ENCODE data around the gene CLEC19A. TPM values are rescaled to one million over a fixed set of nuclear protein-coding genes. Genes with fewer than 3 reads are reported as not detected.

Gene CLEC19A
- total RNA-seq, 2 donors from 2014 or later: not detected

GRCh38 chr16:19295393-19295792 lies 9.9 kb downstream of the CLEC19A start:
- Histone ChIP-seq H3K9me3 (no peaks in the 10 kb centered on the region), H3K4me3 (no peak overlapping the region), H3K27me3 (replicated peaks; ENCODE audit: insufficient read depth) (no peaks in the 10 kb centered on the region), H3K4me1 (ENCODE audit: control insufficient read depth in 1 of 2, low read depth in 2 of 2) (no peaks in the 10 kb centered on the region), H3K27ac (no peak overlapping the region), H3K36me3 (no peaks in the 10 kb centered on the region)
- DNase-seq (ENCODE audit: low spot score): no peak
- TF ChIP-seq CTCF (IDR thresholded peaks at IDR 0.05): no peak
- ATAC-seq (ENCODE audit: insufficient number of reproducible peaks, low FRiP score, low read depth): no peak

- H3K4me3 ChIP-seq: no peak overlapping the region
Measured at GRCh38 chr16:19297454-19297853, 11.9 kb downstream of the CLEC19A start.

GRCh38 chr16:19299565-19299964 lies 14.0 kb downstream of the CLEC19A start:
- H3K9me3 ChIP-seq: no peaks in the 10 kb centered on the region
- no peak for TF ChIP-seq CTCF (IDR thresholded peaks at IDR 0.05)
- H3K4me1 ChIP-seq (ENCODE audit: control insufficient read depth in 1 of 2, low read depth in 2 of 2): no peaks in the 10 kb centered on the region
- H3K27me3 ChIP-seq (replicated peaks; ENCODE audit: insufficient read depth): no peaks in the 10 kb centered on the region
- no peaks in the 10 kb centered on the region for H3K36me3 ChIP-seq
- no peak for DNase-seq (ENCODE audit: low spot score)
- no peak overlapping the region for H3K27ac ChIP-seq
- H3K4me3 ChIP-seq: no peak overlapping the region
- ATAC-seq (ENCODE audit: insufficient number of reproducible peaks, low FRiP score, low read depth): no peak

More at GRCh38 chr16:19297454-19297853, 11.9 kb downstream of the CLEC19A start:
- DNase-seq (ENCODE audit: low spot score) (no peak), ATAC-seq (ENCODE audit: insufficient number of reproducible peaks, low FRiP score, low read depth) (no peak)
- Histone ChIP-seq H3K4me1 (ENCODE audit: control insufficient read depth in 1 of 2, low read depth in 2 of 2) (no peaks in the 10 kb centered on the region), H3K9me3 (no peaks in the 10 kb centered on the region), H3K27ac (no peak overlapping the region), H3K27me3 (replicated peaks; ENCODE audit: insufficient read depth) (no peaks in the 10 kb centered on the region), H3K36me3 (no peaks in the 10 kb centered on the region)
- TF ChIP-seq CTCF (IDR thresholded peaks at IDR 0.05): no peak

- DNase-seq (ENCODE audit: low spot score) (no peak), ATAC-seq (ENCODE audit: insufficient number of reproducible peaks, low FRiP score, low read depth) (no peak)
- no peaks in the 10 kb centered on the region for H3K4me1 ChIP-seq (ENCODE audit: control insufficient read depth in 1 of 2, low read depth in 2 of 2)
- H3K27me3 ChIP-seq (replicated peaks; ENCODE audit: insufficient read depth): no peaks in the 10 kb centered on the region
- no peak overlapping the region for H3K4me3 ChIP-seq
- no peaks in the 10 kb centered on the region for H3K9me3 ChIP-seq
- TF ChIP-seq CTCF (IDR thresholded peaks at IDR 0.05): no peak
- H3K36me3 ChIP-seq: no peaks in the 10 kb centered on the region
- no peak overlapping the region for H3K27ac ChIP-seq
Measured at GRCh38 chr16:19301931-19302330, 16.4 kb downstream of the CLEC19A start.

GRCh38 chr16:19304750-19305149 lies 19.2 kb downstream of the CLEC19A start:
- TF ChIP-seq CTCF (IDR thresholded peaks at IDR 0.05): no peak
- DNase-seq (ENCODE audit: low spot score) (no peak), ATAC-seq (ENCODE audit: insufficient number of reproducible peaks, low FRiP score, low read depth) (no peak)
- Histone ChIP-seq H3K36me3 (no peaks in the 10 kb centered on the region), H3K4me3 (no peak overlapping the region), H3K9me3 (no peaks in the 10 kb centered on the region), H3K27me3 (replicated peaks; ENCODE audit: insufficient read depth) (no peaks in the 10 kb centered on the region), H3K4me1 (ENCODE audit: control insufficient read depth in 1 of 2, low read depth in 2 of 2) (no peaks in the 10 kb centered on the region), H3K27ac (no peak overlapping the region)
